HG03097 (cell line): ENCODE data around the gene E4F1.
A peak's percentile ranks its signal among the peaks of the same experiment; 100 is the strongest.

ENCODE experiments used
- ATAC-seq: cut with Tn5 transposase; IDR thresholded peaks from one replicate; pipeline ENCODE4 v1.9.1; 2021; ENCODE audit not compliant: unreplicated experiment, low FRiP score

The E4F1 gene, protein sequence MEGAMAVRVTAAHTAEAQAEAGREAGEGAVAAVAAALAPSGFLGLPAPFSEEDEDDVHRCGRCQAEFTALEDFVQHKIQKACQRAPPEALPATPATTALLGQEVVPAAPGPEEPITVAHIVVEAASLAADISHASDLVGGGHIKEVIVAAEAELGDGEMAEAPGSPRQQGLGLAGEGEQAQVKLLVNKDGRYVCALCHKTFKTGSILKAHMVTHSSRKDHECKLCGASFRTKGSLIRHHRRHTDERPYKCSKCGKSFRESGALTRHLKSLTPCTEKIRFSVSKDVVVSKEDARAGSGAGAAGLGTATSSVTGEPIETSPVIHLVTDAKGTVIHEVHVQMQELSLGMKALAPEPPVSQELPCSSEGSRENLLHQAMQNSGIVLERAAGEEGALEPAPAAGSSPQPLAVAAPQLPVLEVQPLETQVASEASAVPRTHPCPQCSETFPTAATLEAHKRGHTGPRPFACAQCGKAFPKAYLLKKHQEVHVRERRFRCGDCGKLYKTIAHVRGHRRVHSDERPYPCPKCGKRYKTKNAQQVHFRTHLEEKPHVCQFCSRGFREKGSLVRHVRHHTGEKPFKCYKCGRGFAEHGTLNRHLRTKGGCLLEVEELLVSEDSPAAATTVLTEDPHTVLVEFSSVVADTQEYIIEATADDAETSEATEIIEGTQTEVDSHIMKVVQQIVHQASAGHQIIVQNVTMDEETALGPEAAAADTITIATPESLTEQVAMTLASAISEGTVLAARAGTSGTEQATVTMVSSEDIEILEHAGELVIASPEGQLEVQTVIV

GRCh38 chr16:2223221-2223941 lies at the start of gene E4F1:
TSS of gene E4F1 (plus strand) at chr16:2223591. CDS start at chr16:2223614, 23 bp downstream.
- ATAC-seq, result peak; percentile 87

DNA sequence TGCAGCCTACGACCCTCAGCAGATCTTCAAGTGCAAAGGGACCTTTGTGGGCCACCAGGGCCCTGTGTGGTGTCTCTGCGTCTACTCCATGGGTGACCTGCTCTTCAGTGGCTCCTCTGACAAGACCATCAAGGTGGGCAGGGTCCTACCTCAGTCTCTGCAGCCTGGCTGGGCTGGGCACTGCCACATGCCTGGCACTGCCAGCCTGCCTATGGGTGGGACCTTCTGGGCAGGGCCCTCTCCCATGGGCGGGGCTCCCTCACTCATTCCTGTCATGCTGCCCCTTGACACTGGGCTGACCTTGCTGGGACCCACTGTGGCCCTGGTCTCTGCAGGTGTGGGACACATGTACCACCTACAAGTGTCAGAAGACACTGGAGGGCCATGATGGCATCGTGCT lies 49.5 kb upstream of the E4F1 start:
- no peak for ATAC-seq

DNA sequence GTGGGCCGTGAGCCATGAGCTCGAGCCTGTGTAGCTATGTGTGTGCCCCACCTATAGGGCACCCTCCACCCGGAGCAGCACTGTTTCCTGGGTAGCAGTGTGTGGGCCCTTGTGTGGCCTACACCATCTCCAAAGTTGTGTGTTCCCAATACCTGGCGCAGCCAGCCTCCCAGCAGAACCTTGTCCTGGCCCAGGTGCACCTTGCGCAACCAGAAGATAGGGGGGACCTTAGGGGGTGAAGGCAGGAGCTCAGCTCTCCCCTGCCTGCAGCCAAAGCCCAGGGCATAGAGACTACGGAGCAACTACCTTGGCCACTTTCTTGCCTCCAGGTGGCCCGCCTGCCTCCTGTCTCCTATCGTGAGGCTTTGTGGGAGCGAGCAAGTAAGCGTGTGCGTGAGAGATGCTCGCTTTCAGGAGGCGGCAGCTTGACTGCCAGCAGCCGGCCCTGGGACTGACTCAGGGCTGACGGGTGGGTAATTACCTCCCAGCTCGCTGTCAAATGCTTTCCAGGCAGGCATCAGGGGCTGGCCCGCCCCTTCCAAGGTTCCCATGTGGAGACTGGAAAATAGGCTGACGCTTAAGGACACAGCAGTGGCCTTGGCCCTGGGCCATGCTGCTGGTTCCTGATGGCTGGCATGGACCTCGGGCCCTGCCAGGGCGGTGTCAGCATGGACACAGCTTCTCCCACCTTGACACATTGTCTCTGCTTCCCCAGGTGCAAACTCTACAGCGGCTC lies 48.8 kb upstream of the E4F1 start:
- ATAC-seq, result no peak

DNA sequence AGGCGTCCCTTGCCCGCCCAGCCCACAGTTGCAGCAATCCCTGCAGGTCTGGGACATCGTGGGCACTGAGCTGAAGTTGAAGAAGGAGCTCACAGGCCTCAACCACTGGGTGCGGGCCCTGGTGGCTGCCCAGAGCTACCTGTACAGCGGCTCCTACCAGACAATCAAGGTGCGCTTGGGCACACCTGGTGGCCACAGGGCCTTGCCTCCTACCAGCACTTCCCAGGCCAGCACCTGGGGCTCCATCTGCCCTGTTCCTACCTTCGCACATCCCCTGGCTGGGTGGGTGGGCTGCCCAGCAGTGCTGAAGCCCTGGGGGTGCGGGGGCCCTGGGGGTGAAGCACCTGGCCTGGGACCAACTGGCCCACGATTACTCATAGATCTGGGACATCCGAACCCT lies 47.9 kb upstream of the E4F1 start:
- ATAC-seq, result no peak

GRCh38 chr16:2176047-2176446 lies 47.3 kb upstream of the E4F1 start:
- no peak for ATAC-seq

GRCh38 chr16:2177101-2177500 lies 46.3 kb upstream of the E4F1 start:
- no peak for ATAC-seq

GRCh38 chr16:2177561-2177960 lies 45.8 kb upstream of the E4F1 start:
- no peak for ATAC-seq

GRCh38 chr16:2178321-2179106 lies 44.9 kb upstream of the E4F1 start:
- ATAC-seq, result no peak

- ATAC-seq, result no peak
Observed at GRCh38 chr16:2179107-2179501, 44.3 kb upstream of the E4F1 start.

- no peak for ATAC-seq
Observed at GRCh38 chr16:2179576-2179975, 43.8 kb upstream of the E4F1 start.

GRCh38 chr16:2180461-2180860 lies 42.9 kb upstream of the E4F1 start:
- no peak for ATAC-seq

DNA sequence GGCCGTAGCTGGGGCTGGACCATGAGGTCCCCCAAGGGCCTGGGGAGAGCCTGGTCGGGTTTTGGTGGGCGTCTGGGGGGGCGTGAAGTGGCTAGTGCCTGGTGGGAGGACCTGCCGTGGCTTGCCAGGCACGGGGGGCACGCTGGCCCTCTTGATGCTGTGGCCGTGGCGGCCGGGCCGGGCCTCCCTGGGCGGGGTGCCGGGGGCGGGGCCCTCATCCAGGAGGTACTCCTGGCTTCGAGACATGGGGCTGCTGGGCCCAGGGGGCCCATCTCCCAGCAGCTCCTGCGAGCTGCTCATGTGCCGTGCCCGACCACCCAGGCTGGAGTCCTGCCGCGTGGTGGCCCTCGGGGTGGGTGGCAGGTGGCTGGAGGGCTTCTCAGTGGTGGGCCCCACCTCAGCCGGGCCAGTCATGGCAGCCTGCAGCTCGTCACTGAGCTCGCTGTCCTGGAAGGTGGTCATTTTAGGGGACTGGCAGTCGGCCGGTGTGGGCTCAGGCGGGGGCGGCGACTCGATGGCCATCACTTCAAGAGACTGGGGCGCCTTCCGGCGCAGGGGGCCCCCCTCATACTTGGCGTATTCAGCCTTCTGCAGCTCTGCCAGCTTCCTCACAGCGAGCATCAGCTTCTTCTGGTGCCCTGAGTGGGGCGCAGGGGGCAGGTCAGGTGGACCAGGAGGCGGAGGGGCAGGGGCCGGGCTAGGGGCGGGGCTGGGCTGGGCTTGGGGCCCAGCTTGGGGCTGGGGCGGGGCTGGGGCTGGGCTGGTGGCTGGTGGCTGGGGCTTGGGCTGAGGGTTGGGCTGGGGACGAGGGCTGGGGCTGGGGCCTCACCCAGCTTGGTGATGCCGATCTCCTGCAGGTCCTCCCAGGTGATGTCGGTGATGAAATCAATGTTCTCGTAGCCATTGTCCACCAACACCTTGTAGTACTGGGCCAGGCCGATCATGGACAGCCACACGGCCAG lies 42.1 kb upstream of the E4F1 start:
- no peak for ATAC-seq

- ATAC-seq, result no peak
Observed at GRCh38 chr16:2181952-2182351, 41.4 kb upstream of the E4F1 start.

DNA sequence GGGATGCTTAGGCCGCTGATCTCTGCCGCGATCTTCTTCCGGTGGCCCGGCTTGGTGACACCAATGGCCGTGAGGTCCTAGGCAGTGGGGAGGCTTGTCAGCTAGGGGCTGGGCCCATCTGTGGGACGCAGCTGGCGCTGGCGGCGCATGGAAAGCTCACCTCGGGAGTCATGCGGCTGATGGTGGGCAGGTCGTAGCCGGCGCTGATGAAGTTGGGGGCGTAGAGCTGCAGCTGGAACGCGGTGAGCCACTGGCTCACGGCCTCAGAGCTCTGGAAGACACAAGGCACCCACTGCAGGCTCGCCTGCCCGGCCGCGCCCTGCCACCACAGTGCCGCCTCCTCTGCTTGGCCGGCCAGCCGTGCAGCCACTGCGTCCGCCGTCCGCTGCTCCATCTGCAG lies 39.7 kb upstream of the E4F1 start:
- no peak for ATAC-seq

DNA sequence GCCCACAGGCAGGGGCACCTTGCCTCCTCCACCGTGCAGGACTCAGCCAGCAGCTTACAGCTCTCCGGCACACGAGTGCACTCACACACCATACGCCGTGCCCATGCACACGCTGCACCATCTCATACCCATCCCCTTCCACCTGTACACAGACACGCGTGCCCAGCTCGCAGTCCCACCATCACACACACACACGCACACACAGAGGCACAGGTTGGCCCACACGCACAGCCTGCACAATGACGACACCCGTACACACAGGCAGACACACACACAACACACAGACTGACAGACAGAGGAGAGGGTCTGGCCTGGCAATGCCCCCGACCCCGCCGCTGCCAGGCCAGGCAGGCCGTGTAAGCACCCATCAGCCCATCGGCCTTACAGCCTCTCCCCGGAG lies 39.0 kb upstream of the E4F1 start:
- ATAC-seq, result no peak

DNA sequence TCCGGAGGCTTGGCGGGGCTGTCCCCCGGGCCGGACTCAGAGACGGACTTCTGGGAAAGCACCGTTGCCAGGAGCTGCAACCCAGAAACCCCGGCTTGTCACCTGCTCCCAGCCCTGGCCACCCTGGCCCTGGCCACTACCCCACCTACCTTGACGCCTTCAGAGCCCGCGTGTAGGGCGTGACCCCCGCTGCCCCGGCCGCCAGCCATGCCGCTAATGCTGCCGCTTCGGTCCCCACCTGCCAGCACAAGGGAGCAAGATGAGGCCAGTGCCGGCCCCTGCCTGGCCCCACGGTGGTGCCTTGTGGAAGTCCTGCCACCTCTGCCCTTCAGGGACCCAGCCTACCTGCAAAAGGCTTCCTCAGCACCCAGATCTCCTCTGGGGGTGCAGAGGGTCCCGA lies 38.4 kb upstream of the E4F1 start:
- no peak for ATAC-seq

GRCh38 chr16:2186064-2186463 lies 37.3 kb upstream of the E4F1 start:
- ATAC-seq, result no peak

DNA sequence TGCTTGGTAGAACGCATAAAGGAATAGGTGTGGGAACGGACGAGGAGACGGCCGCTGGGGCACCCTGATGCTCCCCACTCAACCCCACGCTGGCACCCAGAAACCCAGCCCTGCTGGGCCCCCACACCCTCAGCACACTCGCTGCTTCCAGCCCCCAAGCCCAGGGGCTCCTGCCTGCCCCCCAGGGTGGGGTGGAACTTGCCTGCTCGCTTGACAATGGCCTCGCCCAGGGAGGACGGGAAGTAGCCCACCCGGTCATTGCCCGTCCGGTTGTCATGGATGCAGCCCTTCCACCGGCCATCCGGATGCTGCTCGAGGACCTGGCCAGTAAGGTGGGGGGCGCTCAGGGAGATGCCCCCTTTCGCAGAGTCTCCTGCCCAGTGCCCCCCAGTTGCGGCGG lies 36.9 kb upstream of the E4F1 start:
- no peak for ATAC-seq

- ATAC-seq, result no peak
Observed at GRCh38 chr16:2187212-2187611, 36.2 kb upstream of the E4F1 start.
